Spleen (tissue), 11 donors: ENCODE data around the gene NOTCH2. TPM values are rescaled to one million over a fixed set of nuclear protein-coding genes. Genes with fewer than 3 reads are reported as not detected.

Source experiments
- DNase-seq: peaks from one replicate; pipeline ENCODE4 v3.0.0-alpha.2; 2020
- H3K27ac ChIP-seq, 8 donors: fragments of 200-600 bp; sonication (generic) in 7 of 8; 1 replicate in 4 of 8; 2 replicates in 4 of 8; pipeline versions ENCODE4 v1.5.0 to v1.8.0; 2016 to 2021; ENCODE audit warnings: inconsistent platforms in 4 of 8, mild to moderate bottlenecking in 4 of 8, moderate library complexity in 1 of 8
- H3K27me3 ChIP-seq, 7 donors: fragments of 200-600 bp; sonication (generic) in 6 of 7; replicated peaks in 1 of 7; 1 replicate in 4 of 7; 2 replicates in 3 of 7; pipeline versions ENCODE4 v1.5.0 to v1.8.0; 2016 to 2021; ENCODE audit warnings: inconsistent platforms in 3 of 7, mild to moderate bottlenecking in 1 of 7
- H3K36me3 ChIP-seq, 6 donors: fragments of 200-600 bp; sonication (generic) in 5 of 6; 1 replicate in 4 of 6; 2 replicates in 2 of 6; pipeline versions ENCODE4 v1.5.0 to v1.8.0; 2016 to 2021; ENCODE audit warnings: inconsistent platforms in 2 of 6
- H3K4me1 ChIP-seq, 6 donors: fragments of 200-600 bp; sonication (generic) in 5 of 6; 1 replicate in 3 of 6; 2 replicates in 3 of 6; pipeline versions ENCODE4 v1.5.0 to v1.8.0; 2016 to 2021; ENCODE audit warnings: inconsistent platforms in 3 of 6
- H3K4me3 ChIP-seq, 8 donors: fragments of 200-600 bp; sonication (generic) in 7 of 8; 1 replicate in 4 of 8; 2 replicates in 4 of 8; pipeline versions ENCODE4 v1.5.0 to v1.8.0; 2016 to 2021; ENCODE audit warnings: inconsistent platforms in 4 of 8, mild to moderate bottlenecking in 4 of 8, moderate library complexity in 2 of 8
- H3K9me3 ChIP-seq, 8 donors: fragments of 200-600 bp; sonication (generic) in 7 of 8; 1 replicate in 4 of 8; 2 replicates in 4 of 8; pipeline versions ENCODE4 v1.5.0 to v1.8.0; 2016 to 2021; ENCODE audit warnings: inconsistent platforms in 4 of 8
- POLR2A ChIP-seq, 3 donors: fragments of 450-650 bp; IDR thresholded peaks; one replicate each; pipeline ENCODE4 v1.5.1; 2017; ENCODE audit warnings: antibody characterized with exemption in 3 of 3, mild to moderate bottlenecking in 1 of 3
- POLR2AphosphoS5 ChIP-seq, 3 donors: sonication (generic); formaldehyde crosslinking; IDR thresholded peaks; one replicate each; pipeline ENCODE4 v1.5.1; 2017; ENCODE audit warnings: antibody characterized with exemption in 3 of 3
- WGBS, 5 donors: extraction: QIAGEN DNeasy Blood & Tissue Kit in 3 of 5; methylation state at CpG; one replicate each; pipeline versions ENCODE4 v1.1.5 to v1.1.7; 2013 to 2018; 5-methylcytosine and 5-hydroxymethylcytosine counted together
- intact Hi-C: fragments of 100-400 bp; cut with DNase I; formaldehyde crosslinking; loops from one replicate; pipeline ENCODE4 v1.15.0; 2023; ENCODE audit warnings: low total_unique reads
- polyA plus RNA-seq, 3 donors: library from polyadenylated mRNA; stranded (reverse); fragments of 200-250 nt; gene quantifications; one replicate each; pipeline ENCODE4 v1.2.1, GENCODE V29; 2013
- total RNA-seq, 7 donors: library from RNA; depleted of rRNA in 3 of 7; stranded (reverse); fragments of >200 nt in 3 of 7; fragmentation: NEBNext Ultra II Directional in 4 of 7; extraction: Animal tissue kit (Norgen Biotek cat#: 25700) in 4 of 7; gene quantifications; one replicate each; pipeline versions ENCODE4 v1.1.0 to v1.2.1, GENCODE V29; 2016 to 2021
- TF ChIP-seq, protein P1 (sequence below), 11 experiments: fragments of 200-600 bp in 7 of 11; fragments of 450-650 bp in 4 of 11; sonication (generic) in 4 of 11; IDR thresholded peaks in 8 of 11; conservative IDR thresholded peaks in 3 of 11; 1 replicate in 7 of 11; 2 replicates in 4 of 11; pipeline versions ENCODE4 v1.4.0 to v1.8.0; 2016 to 2021; ENCODE audit warnings: antibody characterized with exemption in 11 of 11, inconsistent platforms in 4 of 11, mild to moderate bottlenecking in 1 of 11
- donor health status: healthy with polysubstance abuse.
- donor health status: DM: no; HTN: no; CAD: no; lungs with moderate emphysema.
- donor health status: DM: no; HTN: no; CAD: no.
- donor health status: Bipolar disorder and iron deficiency.
- donor health status: healthy.
- donor health status: DM: no; HTN: no; CAD: no.
- donor health status: DM: yes; HTN: yes; CAD: no.

NOTCH2 gene
- total and polyA plus RNA-seq, 10 donors = 11.3 to 230 (median 138) TPM

DNA sequence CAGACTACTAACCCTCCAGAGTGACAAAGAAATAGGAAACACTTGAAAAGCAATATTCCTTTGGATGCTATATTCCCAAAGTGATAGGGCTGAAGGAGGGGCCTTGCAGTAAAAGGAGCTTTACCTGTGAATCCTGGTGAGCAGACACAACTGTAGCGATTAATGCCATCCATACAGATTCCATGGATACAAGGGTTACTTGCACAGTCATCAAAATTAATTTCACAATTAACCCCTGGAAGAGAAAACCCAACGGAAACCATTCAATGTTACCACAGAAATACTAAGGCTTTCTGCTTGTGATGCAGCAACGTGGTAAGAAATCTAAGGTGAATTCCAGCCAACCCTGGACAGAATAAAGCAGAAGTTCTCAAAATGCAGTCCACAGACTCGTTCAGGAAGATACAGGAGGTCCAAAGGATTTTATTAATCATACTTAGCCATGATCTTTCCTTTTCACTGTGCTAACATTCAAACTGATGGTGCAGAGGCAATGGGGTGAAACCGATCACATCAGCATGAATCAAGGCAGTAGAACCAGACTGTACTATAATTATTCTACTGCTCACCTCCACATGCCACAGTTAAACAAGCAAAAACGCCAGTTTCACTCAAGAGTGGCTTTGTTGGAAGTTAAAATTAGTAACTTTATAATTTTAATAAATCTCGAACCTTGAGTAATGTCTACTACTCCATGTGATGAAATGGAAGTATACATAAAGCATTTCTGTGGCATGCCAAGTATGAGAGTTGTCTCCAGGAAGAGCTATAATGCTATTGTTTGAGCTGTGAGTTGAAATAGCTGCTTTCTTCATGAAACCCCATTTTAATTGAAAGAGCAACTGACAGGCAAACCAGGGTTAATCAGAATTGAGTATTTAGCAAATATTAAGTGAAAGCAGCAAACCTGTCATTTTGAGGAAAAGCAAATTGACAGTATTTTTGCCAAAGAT is 109.9 kb downstream of the NOTCH2 start:
- WGBS, 5 donors = 72 to 85% (median 78%) methylated on average over 7 of the region's 7 CpGs
- peaks cover 0 to 99% (median 45%) of the 10 kb centered on the region in 6 donors for H3K36me3 ChIP-seq
- no peaks in the 10 kb centered on the region for H3K27me3 ChIP-seq
- H3K4me1 ChIP-seq = peaks cover 0 to 18% (median 3%) of the 10 kb centered on the region in 6 donors
- H3K9me3 ChIP-seq = no peaks in the 10 kb centered on the region
- intact Hi-C loops = no loop called here
- H3K4me3 ChIP-seq = no peak overlapping the region
- H3K27ac ChIP-seq = no peak overlapping the region
- DNase-seq = no peak
- TF ChIP-seq POLR2A (IDR thresholded peaks at IDR 0.05) (no peak), POLR2AphosphoS5 (IDR thresholded peaks at IDR 0.05) (no peak)
- TF ChIP-seq, protein P1, sequence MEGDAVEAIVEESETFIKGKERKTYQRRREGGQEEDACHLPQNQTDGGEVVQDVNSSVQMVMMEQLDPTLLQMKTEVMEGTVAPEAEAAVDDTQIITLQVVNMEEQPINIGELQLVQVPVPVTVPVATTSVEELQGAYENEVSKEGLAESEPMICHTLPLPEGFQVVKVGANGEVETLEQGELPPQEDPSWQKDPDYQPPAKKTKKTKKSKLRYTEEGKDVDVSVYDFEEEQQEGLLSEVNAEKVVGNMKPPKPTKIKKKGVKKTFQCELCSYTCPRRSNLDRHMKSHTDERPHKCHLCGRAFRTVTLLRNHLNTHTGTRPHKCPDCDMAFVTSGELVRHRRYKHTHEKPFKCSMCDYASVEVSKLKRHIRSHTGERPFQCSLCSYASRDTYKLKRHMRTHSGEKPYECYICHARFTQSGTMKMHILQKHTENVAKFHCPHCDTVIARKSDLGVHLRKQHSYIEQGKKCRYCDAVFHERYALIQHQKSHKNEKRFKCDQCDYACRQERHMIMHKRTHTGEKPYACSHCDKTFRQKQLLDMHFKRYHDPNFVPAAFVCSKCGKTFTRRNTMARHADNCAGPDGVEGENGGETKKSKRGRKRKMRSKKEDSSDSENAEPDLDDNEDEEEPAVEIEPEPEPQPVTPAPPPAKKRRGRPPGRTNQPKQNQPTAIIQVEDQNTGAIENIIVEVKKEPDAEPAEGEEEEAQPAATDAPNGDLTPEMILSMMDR (IDR thresholded peaks at IDR 0.05 in 8 of 11, conservative IDR thresholded peaks at IDR 0.05 in 3 of 11) = no peak

DNA sequence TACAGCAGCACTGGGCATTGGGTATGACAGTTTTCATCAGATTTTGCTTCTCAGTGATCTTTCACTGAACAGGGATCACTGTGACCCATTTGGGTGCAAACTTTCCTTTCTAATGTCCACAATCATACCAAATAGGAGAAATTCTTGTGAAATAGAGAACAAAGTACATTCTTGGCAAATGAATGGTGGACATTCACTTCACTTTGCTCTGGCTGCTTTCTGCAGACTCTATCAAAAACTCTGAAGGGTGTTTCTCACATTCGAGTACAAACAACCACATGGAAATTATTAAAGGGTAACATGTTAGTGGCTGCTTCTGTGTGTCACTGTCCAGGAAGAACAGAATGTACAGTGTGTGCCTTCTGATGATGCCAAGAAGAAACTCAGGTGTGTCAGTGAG is 111.2 kb downstream of the NOTCH2 start:
- no peaks in the 10 kb centered on the region for H3K27me3 ChIP-seq
- H3K27ac ChIP-seq = no peak overlapping the region
- no peaks in the 10 kb centered on the region for H3K9me3 ChIP-seq
- no peak for TF ChIP-seq POLR2AphosphoS5 (IDR thresholded peaks at IDR 0.05)
- TF ChIP-seq POLR2A (IDR thresholded peaks at IDR 0.05) = no peak
- TF ChIP-seq, protein P1 (IDR thresholded peaks at IDR 0.05 in 8 of 11, conservative IDR thresholded peaks at IDR 0.05 in 3 of 11) = no peak
- peaks cover 0 to 18% (median 3%) of the 10 kb centered on the region in 6 donors for H3K4me1 ChIP-seq
- 54 to 88% (median 76%) methylated on average over 1 of the region's 1 CpG for WGBS, 5 donors
- H3K4me3 ChIP-seq = no peak overlapping the region
- H3K36me3 ChIP-seq = peaks cover 0 to 99% (median 46%) of the 10 kb centered on the region in 6 donors
- intact Hi-C loops = no loop called here
- no peak for DNase-seq

DNA sequence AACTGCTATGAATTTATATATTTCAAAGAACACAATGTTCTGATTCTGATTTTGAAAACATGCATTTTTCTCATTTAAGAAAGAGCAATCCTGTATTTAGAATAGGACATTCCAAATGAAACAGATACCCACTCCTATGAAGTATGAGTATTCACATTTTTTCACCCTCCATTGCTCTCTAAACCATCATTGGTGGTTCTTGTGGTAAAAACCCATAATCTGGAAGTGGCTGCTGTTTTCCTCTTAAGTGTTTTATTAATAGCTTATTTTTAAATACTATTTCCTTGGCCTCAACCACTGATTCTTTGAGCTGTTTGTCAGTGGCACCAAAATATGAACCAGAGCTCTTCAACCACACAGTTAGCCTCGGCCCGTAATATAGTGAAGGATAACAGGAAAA is 113.2 kb downstream of the NOTCH2 start:
- intact Hi-C loops = no loop called here
- Histone ChIP-seq H3K4me3 (no peak overlapping the region), H3K36me3 (peaks cover 0 to 99% (median 58%) of the 10 kb centered on the region in 6 donors), H3K27me3 (no peaks in the 10 kb centered on the region), H3K27ac (peak overlapping the region in 1 of 8 donors; percentile 9), H3K4me1 (peaks cover 0 to 18% (median 3%) of the 10 kb centered on the region in 6 donors), H3K9me3 (no peaks in the 10 kb centered on the region)
- WGBS, 5 donors = 47 to 55% (median 49%) methylated on average over 2 of the region's 2 CpGs
- DNase-seq = no peak
- TF ChIP-seq POLR2A (IDR thresholded peaks at IDR 0.05) (no peak), POLR2AphosphoS5 (IDR thresholded peaks at IDR 0.05) (no peak)
- TF ChIP-seq, protein P1 (IDR thresholded peaks at IDR 0.05 in 8 of 11, conservative IDR thresholded peaks at IDR 0.05 in 3 of 11) = no peak
